Gastroesophageal sphincter (tissue), 3 donors: ENCODE measurements around the gene KDM6B.

Source experiments
- EP300 ChIP-seq: sonication (generic); formaldehyde crosslinking; IDR thresholded peaks from one replicate; pipeline ENCODE4 v1.6.1; 2017; ENCODE audit warnings: antibody characterized with exemption, mild to moderate bottlenecking
- POLR2A ChIP-seq, 2 donors: fragments of 450-650 bp; IDR thresholded peaks; one replicate each; pipeline ENCODE4 v1.6.1; 2017; ENCODE audit warnings: antibody characterized with exemption in 2 of 2, mild to moderate bottlenecking in 2 of 2, moderate library complexity in 1 of 2
- TF ChIP-seq, protein P1 (sequence below), 4 experiments: fragments of 200-600 bp in 2 of 4; fragments of 450-650 bp in 2 of 4; sonication (generic) in 1 of 4; IDR thresholded peaks; one replicate each; pipeline ENCODE4 v1.5.1; 2017 to 2019; ENCODE audit warnings: antibody characterized with exemption in 4 of 4, mild to moderate bottlenecking in 2 of 4, moderate library complexity in 2 of 4

DNA sequence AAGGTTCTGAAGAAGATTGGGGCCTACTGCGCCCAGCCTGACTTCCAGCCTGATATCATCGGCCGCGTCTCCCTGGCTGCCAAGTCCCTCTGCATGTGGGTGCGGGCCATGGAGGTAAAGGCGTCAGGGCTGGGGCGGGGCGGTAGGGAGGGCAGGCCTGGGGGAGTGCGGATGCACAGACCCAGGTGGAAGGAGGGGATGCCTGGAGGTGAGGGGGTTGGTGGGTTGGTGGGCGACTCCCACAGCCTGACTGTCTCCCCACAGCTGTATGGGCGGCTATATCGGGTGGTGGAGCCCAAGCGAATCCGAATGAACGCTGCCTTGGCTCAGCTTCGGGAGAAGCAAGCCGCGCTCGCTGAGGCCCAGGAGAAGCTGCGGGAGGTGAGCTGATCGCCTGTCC, 26.8 kb upstream of the KDM6B start:
- TF ChIP-seq, protein P1, sequence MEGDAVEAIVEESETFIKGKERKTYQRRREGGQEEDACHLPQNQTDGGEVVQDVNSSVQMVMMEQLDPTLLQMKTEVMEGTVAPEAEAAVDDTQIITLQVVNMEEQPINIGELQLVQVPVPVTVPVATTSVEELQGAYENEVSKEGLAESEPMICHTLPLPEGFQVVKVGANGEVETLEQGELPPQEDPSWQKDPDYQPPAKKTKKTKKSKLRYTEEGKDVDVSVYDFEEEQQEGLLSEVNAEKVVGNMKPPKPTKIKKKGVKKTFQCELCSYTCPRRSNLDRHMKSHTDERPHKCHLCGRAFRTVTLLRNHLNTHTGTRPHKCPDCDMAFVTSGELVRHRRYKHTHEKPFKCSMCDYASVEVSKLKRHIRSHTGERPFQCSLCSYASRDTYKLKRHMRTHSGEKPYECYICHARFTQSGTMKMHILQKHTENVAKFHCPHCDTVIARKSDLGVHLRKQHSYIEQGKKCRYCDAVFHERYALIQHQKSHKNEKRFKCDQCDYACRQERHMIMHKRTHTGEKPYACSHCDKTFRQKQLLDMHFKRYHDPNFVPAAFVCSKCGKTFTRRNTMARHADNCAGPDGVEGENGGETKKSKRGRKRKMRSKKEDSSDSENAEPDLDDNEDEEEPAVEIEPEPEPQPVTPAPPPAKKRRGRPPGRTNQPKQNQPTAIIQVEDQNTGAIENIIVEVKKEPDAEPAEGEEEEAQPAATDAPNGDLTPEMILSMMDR (IDR thresholded peaks at IDR 0.05), result no peak
- TF ChIP-seq POLR2A (IDR thresholded peaks at IDR 0.05) (no peak), EP300 (no peak)
